ENCODE data around the gene CAPN6.

Gene CAPN6

GRCh38 chrX:111199505-111199904, 70.8 kb downstream of the CAPN6 start:
- no peak for DNase-seq
